Brain pericyte (primary cell): ENCODE data around the gene TRAPPC2L.
A peak's percentile ranks its signal among the peaks of the same experiment; 100 is the strongest.
"Not testable (repeated sequence)": the region's sequence is repeated elsewhere in the genome, so short reads cannot be mapped to it uniquely, and the experiment has no call there.

Experiments used
- DNase-seq: peaks from one replicate; pipeline ENCODE4 v3.0.0-alpha.2; 2012; ENCODE audit warnings: low read depth, low spot score

The TRAPPC2L gene

DNA sequence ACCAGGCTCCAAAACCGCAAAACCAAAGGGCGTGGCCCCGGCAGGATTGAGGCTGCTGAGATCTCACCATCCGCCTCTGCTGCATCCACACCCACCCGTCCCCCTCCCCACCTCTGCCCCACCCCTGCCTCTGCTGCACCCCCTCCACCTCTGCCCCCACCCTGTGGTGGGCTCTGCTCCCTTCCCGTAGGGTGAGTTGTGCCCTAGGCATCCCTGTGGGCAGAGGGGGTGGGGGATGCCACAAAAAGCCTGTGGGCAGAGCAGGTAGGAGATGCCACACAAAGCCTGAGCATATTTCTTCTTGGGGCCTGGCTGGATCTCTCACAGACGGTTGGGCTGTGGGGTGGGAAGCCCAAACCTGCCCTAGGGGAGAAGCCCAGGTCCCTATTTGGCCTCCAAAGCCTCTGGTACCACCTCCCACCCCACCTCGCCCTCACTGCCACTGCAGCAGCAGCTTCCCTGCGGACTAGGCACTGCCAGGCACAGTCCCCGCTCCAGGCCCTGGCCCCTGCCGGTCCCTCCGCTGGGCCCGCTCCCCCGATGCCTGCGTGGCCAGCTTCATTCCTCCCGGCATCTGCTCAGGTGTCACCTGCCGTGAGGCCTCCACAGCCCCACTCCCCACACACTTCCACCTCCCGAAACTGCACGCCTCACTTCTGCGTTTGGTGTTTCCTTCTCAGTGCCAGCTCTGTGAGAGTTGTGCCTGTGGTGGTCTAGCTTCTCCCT is 20.8 kb downstream of the TRAPPC2L start:
- DNase-seq, result no peak

- DNase-seq, result no peak
Measured at GRCh38 chr16:88878356-88878755, 21.4 kb downstream of the TRAPPC2L start.

GRCh38 chr16:88878967-88879787 is 22.2 kb downstream of the TRAPPC2L start:
- DNase-seq, result no peak

GRCh38 chr16:88879788-88880055 is 22.8 kb downstream of the TRAPPC2L start:
- no peak for DNase-seq

DNA sequence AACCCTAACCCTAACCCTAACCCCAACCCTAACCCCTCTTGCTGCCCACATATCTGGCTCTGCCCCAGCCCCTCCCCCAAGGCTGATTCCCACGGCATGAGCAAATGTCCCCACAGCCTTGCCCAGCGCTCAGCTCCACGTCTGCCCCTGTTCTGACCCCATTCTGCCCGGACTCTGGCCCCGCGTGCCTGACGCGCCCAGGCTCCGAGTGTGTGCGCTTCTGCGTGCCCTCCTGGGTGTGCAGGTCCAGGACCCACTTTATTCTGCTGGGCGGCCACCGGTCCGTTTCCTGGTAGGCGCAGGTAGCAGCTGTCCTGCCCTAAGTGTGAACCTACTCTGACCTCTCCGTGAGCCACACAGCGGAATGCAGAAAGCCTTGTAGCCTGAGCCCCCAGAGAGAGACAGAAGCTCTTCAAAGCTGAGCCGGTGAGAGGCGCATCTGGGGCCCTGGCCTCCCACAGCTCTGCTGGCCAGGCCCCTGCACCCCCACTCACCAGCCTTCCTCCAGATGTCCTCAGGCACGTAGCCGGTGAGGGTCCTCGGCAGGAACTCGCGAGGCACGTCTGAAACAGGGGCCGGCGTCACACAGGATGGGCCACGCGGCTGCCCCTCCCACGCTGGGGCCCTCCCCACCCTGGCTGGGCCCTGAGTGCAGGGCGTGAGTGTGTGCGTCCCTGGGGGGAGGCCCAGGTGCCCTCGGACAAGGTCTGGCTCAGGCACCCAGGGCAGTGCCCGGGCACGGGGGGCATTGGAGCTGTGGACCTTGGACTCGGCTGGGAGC is 23.5 kb downstream of the TRAPPC2L start:
- DNase-seq, result no peak

- DNase-seq, result no peak
Measured at GRCh38 chr16:88881007-88881615, 24.2 kb downstream of the TRAPPC2L start.

DNA sequence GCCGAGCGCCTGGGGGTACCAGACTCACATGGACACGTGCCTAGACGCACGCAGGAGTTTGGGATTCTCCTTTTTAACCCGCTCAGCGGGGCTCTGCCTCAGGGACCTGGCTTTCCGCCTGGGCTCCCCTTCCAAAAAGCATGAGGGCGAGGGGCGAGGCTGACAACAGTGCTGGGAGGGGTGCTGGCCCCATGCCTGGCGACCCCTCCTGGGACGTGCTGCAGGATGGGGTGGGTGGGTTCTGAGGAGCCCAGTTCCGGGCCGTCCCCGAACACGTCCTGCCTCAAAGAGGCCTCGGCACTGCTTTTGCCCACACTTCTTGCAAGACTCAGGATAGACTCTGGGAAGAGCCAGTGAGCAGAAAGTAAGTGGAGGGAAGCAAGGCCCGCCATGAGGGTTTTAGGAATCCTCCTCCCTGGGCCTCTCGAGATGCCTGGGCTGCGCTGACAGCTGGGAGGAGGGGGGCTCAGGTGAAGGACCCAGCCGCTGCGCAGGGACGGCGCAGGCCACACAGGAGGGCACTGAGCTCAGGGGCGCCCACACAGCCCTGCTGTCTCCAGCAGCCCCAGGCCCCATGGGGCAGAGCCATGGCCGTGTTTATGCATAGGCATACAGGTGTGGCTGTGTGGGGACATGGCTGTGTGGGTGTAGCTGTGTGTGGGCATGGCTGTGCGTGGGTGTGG is 24.9 kb downstream of the TRAPPC2L start:
- DNase-seq, result no peak

DNA sequence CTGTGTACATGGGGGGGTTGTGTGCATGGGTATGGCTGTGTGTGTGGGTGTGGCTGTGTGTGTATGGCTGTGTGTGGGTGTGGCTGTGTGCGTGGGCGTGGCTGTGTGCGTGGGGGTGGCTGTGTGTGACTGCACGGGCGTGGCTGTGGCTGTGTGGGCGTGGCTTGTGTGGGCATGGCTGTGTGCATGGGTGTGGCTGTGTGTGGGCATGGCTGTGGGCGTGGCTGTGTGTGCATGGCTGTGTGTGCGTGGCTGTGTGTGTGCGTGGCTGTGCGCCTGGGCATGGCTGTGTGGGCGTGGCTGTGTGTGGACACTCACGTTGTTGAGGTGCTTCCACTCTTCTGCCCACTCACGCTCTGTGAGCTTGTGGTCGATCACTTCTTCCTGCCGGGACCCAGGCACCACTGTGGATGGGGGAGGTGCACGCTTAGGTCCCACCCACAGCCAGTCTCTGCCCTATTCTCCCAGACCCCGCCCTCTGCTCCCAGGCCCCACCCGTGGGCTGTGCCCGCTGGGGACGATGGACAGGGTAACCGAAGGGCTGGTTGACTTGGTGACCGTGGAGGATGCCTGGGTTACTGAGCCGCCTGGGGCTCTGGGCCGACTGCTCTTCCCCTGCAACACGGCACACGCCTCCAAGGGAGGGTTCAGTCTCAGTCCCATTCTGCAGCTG is 25.6 kb downstream of the TRAPPC2L start:
- DNase-seq, result no peak

DNA sequence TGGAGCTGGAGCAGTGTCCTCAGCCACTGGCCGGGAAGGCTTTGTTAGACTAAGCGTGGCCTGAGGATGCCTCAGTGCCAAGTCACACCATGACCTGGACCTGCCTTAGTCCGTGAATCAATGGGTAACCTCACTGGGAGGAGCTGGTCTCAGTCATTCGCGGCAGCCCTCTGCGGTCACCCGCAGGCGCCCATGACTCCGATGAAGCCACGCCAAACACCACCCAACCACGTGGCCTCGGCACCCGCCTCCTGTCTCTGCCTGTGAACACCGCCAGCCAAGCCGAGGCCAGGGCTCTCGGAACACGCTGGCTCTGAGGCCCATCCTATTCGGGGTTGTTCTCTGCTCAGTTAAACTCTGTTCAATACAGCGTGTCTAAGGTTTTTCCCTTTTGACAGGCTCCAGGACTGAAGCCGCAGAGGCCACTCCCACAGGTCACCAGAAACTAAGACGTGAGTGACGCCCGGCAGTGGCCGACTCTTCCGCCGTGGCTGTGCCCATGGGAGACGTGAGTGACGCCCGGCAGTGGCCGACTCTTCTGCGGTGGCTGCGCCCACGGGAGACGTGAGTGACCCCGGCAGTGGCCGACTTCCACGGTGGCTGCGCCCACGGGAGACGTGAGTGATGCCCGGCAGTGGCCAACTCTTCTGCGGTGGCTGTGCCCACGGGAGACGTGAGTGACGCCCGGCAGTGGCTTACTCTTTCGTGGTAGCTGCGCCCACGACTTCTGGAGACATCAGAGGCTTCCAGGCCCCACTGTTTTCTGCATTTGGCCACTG is 26.4 kb downstream of the TRAPPC2L start:
- no peak for DNase-seq

DNA sequence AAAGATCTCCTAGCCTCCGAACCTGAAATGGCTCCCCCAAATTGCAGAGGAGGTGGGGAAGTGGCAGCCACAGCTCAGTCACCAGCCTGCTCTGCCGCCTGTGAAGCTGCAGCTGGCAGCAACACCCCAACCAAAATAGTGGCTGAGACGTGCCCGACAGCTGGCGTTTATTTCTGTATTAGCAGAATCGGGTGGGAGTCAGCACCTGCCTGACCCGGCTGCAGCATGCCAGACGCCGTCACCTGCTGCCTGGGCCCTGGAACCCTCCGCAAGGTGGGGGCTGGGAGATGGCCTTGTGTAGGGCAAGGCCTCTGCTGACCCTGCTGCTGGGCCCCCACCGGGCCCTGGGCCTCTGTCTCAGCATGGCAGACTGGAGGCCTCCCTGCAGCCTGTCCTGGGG is 27.0 kb downstream of the TRAPPC2L start:
- DNase-seq, result no peak

DNA sequence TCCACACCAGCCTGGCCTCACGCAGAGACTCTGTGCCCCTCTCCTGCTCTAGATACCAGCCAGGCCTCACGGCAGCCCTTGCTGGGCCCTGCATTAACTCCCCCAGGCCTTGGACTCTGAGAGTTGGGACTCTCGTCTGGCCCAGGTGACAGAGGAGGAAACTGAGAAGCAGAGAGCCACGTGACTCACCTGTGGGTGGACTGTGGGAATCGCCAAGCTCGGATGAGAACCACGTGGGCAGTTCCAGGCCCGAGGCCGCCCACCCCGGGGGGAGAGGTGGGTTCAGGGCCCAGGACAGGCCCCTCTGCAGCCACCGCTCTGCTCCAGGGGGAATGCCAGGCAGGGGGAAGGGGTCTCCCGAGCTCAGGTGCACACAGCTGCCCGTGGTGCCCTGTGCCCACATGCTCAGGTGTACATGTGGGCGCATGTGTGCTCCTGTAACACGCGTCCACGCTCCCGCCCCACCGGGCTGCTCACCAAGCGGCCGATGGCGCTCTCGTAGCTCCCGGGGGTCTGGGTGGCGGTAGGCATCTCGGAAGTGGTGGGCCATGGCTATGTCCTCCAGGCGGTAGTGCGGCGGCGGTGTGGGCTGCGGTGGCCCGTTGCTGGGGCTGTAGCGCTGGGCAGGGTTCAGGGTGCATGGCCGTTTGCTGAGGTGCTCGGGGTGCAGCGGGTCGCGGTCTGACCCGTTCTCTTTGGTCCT is 27.8 kb downstream of the TRAPPC2L start:
- DNase-seq, result no peak

DNA sequence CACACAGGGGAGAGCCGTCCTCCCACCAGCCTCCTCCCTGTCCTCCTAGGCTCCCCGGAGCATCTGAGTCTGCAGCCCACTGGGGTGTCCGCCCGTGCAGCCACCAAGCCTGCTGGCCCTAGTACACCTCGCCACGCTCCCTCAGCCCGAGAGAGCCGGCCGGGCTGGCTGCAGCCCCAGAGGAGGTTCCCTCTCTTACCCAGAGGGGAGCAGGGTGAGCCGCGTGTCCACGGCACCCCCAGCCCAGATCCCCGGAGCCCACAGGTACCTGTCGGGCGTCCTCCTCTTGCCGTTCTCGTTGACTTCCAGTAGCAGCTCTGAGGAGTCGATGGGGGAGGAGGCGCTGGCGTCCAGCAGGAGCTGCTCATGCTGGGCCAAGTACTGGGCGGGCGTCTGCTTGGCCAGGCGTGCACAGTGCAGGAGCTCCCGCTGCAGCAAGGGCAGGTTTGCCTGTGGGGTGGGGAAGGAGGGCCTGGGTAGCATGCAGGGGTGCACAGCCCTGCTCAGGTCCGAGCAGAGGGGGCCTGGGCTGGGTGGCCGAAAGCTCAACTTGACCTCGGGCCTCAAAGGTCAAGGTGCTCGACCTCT is 28.9 kb downstream of the TRAPPC2L start:
- no peak for DNase-seq

- DNase-seq, result no peak
Measured at GRCh38 chr16:88886420-88886844, 29.5 kb downstream of the TRAPPC2L start.

DNA sequence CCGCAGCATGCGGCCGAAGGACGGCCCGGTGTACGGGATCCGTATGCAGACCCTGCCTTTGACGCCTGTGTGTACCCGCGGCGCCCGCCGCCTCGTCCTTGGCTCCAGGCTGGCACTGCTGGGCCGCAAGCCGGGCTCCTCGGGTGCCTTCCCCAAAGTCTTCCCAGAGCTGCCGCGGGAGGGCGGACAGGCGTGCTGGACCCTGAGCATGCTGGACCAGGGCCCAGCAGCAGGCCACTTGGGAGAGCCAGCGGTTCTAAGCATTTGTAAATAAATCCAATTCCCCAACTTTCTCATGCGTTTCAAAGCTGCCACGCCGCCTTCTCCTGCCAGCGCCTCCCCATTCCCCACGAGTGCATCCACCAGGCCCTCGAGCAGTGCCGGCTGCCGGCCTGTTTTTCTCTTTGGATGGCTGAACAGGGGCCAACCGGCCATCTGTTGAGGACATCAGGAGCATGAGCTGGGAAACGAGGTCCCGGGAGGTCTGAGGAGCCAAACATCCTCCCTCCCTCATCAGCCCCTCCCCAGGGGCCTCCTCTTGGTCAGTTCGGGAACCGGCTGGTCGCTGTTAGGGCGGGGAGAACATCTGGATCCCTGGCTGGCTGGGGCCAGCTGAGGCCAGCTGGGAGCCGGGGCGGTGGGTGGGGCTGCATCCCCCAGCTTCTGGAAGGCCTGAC is 30.1 kb downstream of the TRAPPC2L start:
- peak; percentile 25 for DNase-seq

- no peak for DNase-seq
Measured at GRCh38 chr16:88888057-88888456, 31.1 kb downstream of the TRAPPC2L start.

DNA sequence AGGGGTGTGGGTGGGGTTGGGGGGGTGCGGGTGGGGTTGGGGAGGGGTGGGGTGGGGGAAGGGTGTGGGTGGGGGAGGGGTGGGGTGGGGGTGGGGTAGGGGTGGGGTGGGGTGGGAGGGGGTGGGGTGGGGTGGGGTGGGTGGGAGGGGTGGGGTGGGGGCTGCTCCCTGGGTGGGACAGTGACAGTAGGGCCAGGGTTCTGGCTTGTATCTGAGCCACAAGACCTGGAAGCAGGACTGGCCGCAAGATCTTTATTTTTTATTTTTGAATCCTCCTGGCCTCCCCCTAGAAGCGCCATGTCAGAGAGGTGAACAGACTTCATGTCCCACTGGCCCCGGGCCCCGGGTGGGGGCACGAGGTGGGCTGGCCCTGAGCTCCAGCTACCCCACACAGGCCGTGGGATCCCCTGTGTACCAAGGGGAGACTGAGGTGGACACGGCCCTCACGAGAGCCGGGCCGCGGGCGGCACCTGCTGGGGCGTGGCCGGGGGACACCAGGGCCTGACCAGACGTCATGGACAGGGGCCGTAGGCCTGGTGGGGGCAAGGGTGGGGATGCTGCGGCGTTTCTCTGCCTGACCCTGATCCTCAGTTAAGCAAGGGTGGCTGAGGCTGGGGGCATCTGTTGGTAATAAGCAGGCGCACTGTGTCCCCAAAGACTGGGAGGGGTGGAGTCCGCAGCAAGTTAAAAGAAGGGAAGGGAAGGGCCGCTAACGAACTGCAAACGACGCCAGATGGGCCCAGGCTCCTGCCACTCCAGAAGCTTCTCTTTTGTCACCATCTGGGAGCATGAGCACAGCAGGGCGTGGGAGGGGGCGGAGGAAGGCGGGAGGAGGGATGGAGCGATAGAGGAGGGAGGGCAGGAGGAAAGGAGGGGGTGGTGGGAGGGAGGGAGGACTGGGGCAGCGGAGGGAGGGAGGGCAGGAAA is 31.8 kb downstream of the TRAPPC2L start:
- no peak for DNase-seq

- DNase-seq, result not testable (repeated sequence)
Measured at GRCh38 chr16:88889702-88890352, 32.9 kb downstream of the TRAPPC2L start.
